Common myeloid progenitor, CD34-positive (primary cell): ENCODE results near the gene UBASH3B.
A peak's percentile ranks its signal among the peaks of the same experiment; 100 is the strongest.

Experiments used
- CTCF ChIA-PET: fragments of 350-600 bp; sonication (Branson Sonifier 250); formaldehyde crosslinking; loops from one replicate; lab custom pipeline; 2021; ENCODE audit warnings: antibody characterized with exemption; lab: Charles Lee
- POLR2A ChIA-PET: fragments of 350-600 bp; sonication (Branson Sonifier 250); formaldehyde crosslinking; loops from one replicate; lab custom pipeline; 2021; ENCODE audit warnings: antibody characterized with exemption; lab: Charles Lee
- DNase-seq, 3 donors: peaks; one replicate each; pipeline versions ENCODE4 v3.0.0 to v3.0.0-alpha.2; 2013
- H3K27ac ChIP-seq, 2 experiments: 1 replicate in 1 of 2; 2 replicates in 1 of 2; pipeline ENCODE4 v1.7.0; 2013; ENCODE audit warnings: inconsistent platforms in 2 of 2, low read length in 2 of 2, mild to moderate bottlenecking in 2 of 2, low read depth in 1 of 2, moderate library complexity in 1 of 2; ENCODE audit not compliant: severe bottlenecking in 2 of 2, insufficient read depth in 1 of 2, poor library complexity in 1 of 2
- H3K27me3 ChIP-seq, 5 experiments: replicated peaks in 2 of 5; 1 replicate in 3 of 5; 2 replicates in 2 of 5; pipeline versions ENCODE4 v1.6.1 to v1.7.0; 2013; ENCODE audit warnings: low read length in 4 of 5, mild to moderate bottlenecking in 2 of 5, moderate library complexity in 2 of 5, inconsistent platforms in 1 of 5; ENCODE audit not compliant: insufficient read depth in 5 of 5, control insufficient read depth in 4 of 5
- H3K36me3 ChIP-seq, 4 experiments: 1 replicate in 2 of 4; 2 replicates in 2 of 4; pipeline versions ENCODE4 v1.6.1 to v1.7.0; 2013; ENCODE audit warnings: low read length in 3 of 4, control low read depth in 1 of 4, mild to moderate bottlenecking in 1 of 4; ENCODE audit not compliant: control insufficient read depth in 4 of 4, insufficient read depth in 4 of 4
- H3K4me1 ChIP-seq, 4 experiments: 1 replicate in 3 of 4; 2 replicates in 1 of 4; pipeline versions ENCODE4 v1.6.1 to v1.7.1; 2013; ENCODE audit warnings: low read length in 3 of 4, mild to moderate bottlenecking in 3 of 4, control low read depth in 1 of 4, inconsistent platforms in 1 of 4, moderate library complexity in 1 of 4; ENCODE audit not compliant: control insufficient read depth in 4 of 4, insufficient read depth in 4 of 4; ENCODE audit errors: control extremely low read depth in 1 of 4
- H3K4me3 ChIP-seq, 7 experiments: 1 replicate in 4 of 7; 2 replicates in 3 of 7; pipeline versions ENCODE4 v1.5.1 to v1.7.0; 2013; ENCODE audit warnings: mild to moderate bottlenecking in 7 of 7, low read length in 6 of 7, moderate library complexity in 6 of 7, inconsistent platforms in 2 of 7, low read depth in 2 of 7, control low read depth in 1 of 7; ENCODE audit not compliant: insufficient read depth in 4 of 7, control insufficient read depth in 1 of 7; ENCODE audit errors: extremely low read depth in 1 of 7
- H3K9me3 ChIP-seq, 5 experiments: 1 replicate in 4 of 5; 2 replicates in 1 of 5; pipeline versions ENCODE4 v1.6.1 to v1.7.1; 2013; ENCODE audit warnings: low read length in 4 of 5, mild to moderate bottlenecking in 2 of 5, inconsistent platforms in 1 of 5, low read depth in 1 of 5, moderate library complexity in 1 of 5; ENCODE audit not compliant: control insufficient read depth in 4 of 5, insufficient read depth in 2 of 5; ENCODE audit errors: control extremely low read depth in 1 of 5
- WGBS: methylation state at CpG from one replicate; pipeline ENCODE4 v1.1.5; 2013; ENCODE audit not compliant: insufficient coverage; 5-methylcytosine and 5-hydroxymethylcytosine counted together

Gene UBASH3B

DNA sequence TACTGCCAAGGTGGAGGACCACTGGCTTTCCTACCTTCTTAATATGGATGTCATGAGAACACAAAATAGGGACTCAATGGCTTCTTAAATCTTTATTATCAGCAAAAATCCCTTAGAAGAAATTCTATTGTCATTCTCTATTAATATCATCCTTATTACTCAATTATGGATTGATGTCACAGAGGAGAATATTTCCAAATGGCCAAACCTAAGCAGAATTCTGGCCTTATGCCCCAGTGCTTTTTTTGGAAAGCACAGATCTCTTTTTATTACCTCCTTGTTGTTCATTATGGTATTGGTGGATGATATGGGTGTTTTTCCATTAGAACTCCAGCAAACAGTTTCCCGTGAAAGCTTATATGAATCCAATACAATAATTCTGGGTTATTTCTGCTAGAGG is 192.7 kb downstream of the UBASH3B start:
- Histone ChIP-seq H3K27me3 (no peaks in the 10 kb centered on the region), H3K36me3 (no peaks in the 10 kb centered on the region), H3K4me1 (peaks cover 15 to 29% (median 21%) of the 10 kb centered on the region in 4 experiments), H3K9me3 (no peaks in the 10 kb centered on the region), H3K4me3 (no peak overlapping the region), H3K27ac (no peak overlapping the region)
- ChIA-PET POLR2A (no interaction called here), CTCF (interaction anchor here (0.6 to 1.6 kb wide), 6 partner anchors 9 to 67 kb away, joined by 3 to 7 read pairs (median 4); no protein-coding TSS in a partner anchor)
- no peak for DNase-seq
- WGBS, result no CpG with 5 or more reads among the region's 1 CpG

DNA sequence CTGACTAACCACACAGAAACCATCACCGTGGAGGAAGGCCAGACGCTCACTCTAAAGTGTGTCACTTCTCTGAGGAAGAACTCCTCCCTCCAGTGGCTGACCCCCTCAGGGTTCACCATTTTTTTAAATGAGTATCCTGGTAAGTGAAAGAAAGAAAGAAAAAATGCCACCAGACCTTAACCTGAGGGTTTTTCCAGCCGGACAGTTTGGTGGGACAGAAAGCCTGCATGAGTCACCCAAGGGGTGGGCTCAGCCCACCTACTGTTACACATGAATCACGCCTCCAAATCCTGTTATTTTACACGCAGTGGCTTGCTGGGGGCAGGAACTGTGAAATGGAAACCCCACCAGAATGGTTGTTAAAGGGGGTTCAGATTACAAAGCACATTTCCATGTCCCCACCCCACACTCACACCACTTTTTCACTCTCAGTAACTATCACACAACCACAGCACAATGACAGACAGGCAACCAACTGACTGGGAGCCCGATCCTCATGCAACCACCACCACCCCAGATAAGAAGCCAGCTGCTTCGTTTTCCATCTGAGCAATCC is 194.6 kb downstream of the UBASH3B start:
- H3K27ac ChIP-seq, result no peak overlapping the region
- WGBS, result 88% methylated on average over 1 of the region's 7 CpGs
- H3K36me3 ChIP-seq, result no peaks in the 10 kb centered on the region
- H3K4me3 ChIP-seq, result no peak overlapping the region
- peaks cover 4 to 14% (median 8%) of the 10 kb centered on the region in 4 experiments for H3K4me1 ChIP-seq
- CTCF ChIA-PET, result interaction anchor here (0.8 to 11.0 kb wide), 8 partner anchors 16 to 215 kb away, joined by 3 to 201 read pairs (median 25); no protein-coding TSS in a partner anchor
- no peaks in the 10 kb centered on the region for H3K9me3 ChIP-seq
- peak in 2 of 3 donors; percentile 42 to 61 for DNase-seq
- H3K27me3 ChIP-seq, result no peaks in the 10 kb centered on the region
- POLR2A ChIA-PET, result no interaction called here

DNA sequence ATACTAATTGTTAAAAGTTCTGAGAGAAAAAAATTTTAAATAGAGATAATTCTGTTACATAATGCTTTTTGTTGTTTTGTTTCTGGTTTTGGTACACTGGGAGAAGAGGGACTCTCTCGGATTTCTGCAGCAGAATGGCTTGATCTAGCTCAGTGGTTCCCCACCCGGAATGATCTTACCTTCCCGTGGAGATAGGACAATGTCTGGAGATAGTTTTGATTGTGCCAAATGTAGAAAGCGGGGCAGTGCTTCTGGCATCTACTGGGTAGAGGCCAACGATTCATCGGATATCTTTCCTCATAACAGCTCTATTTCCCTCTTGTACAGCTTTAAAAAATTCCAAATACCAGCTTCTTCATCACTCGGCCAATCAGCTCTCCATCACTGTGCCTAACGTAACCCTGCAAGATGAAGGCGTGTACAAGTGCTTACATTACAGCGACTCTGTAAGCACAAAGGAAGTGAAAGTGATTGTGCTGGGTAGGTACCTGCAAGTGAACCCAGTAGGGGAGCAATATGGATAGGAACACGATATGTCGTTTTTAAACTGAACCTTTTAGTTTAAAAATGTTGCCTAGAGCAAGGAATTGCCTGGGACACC is 195.9 kb downstream of the UBASH3B start:
- ChIA-PET CTCF (interaction anchor here (0.8 to 11.0 kb wide), 18 partner anchors 12 to 225 kb away, joined by 3 to 201 read pairs (median 5); no protein-coding TSS in a partner anchor), POLR2A (no interaction called here)
- H3K4me1 ChIP-seq, result peaks cover 7 to 23% (median 13%) of the 10 kb centered on the region in 4 experiments
- H3K9me3 ChIP-seq, result no peaks in the 10 kb centered on the region
- no peaks in the 10 kb centered on the region for H3K36me3 ChIP-seq
- no peak for DNase-seq
- no peaks in the 10 kb centered on the region for H3K27me3 ChIP-seq
- WGBS, result 88% methylated on average over 6 of the region's 12 CpGs
- no peak overlapping the region for H3K27ac ChIP-seq
- H3K4me3 ChIP-seq, result no peak overlapping the region

DNA sequence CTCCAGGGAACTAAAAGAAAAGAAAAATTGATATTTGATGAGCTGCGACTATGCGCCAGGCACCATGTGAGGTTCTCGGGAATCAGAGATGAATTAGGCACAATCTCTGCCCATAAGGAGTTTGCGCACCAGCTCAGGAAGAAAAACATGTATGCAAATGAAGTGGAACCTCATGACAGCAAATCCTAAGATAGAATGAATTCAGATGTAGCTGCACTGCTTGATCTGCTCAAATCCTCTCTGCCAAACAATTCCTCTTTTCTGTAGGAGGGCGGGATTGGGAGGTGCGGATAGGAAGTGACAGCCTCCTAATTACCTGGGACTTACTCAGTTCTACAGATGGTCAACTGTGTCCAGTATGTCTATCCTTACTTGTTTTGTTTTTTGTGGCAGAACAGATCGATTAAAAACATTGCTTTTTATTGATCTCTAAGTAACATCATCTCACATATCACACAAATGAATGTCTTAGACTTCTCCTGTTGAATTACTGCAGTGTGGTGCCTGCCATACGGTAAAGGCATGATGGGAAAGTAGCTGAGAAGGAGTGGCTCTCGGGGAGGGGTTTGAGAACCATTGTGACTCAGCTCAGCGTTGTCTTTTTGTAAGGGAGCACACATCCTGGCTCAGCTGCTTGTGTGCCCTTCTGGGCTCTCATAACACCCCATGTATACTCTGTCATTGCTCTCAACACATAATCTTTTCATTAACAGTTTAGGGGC is 196.7 kb downstream of the UBASH3B start:
- H3K4me1 ChIP-seq, result peaks cover 7 to 30% (median 17%) of the 10 kb centered on the region in 4 experiments
- H3K27ac ChIP-seq, result no peak overlapping the region
- H3K4me3 ChIP-seq, result no peak overlapping the region
- H3K9me3 ChIP-seq, result no peaks in the 10 kb centered on the region
- no peaks in the 10 kb centered on the region for H3K36me3 ChIP-seq
- DNase-seq, result no peak
- H3K27me3 ChIP-seq, result no peaks in the 10 kb centered on the region
- ChIA-PET POLR2A (interaction anchor here (1.0 kb wide), 1 partner anchor 19 kb away, joined by 3 read pairs; no protein-coding TSS in a partner anchor), CTCF (interaction anchor here (0.6 to 11.0 kb wide), 27 partner anchors 8 to 246 kb away, joined by 3 to 201 read pairs (median 5); partner anchors contain the start of gene CRTAM)
- WGBS, result 100% methylated on average over 6 of the region's 10 CpGs

DNA sequence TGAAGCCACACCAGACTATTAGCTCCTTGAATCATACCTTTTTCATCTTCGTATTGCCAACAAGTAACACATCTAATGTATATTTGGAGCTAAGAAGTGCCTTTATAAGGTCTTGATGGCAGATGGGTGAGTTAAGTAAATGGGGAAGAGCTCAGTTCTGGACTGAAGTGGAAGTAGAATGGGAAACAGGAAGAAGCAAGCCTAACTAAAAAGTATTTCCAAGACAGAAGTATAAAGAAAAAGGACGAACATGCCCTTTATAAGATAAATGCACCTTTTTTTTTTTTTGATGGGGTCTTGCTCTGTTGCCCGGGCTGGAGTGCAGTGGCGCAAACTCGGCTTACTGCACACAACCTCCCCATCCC is 197.3 kb downstream of the UBASH3B start:
- Histone ChIP-seq H3K9me3 (no peaks in the 10 kb centered on the region), H3K27me3 (no peaks in the 10 kb centered on the region), H3K36me3 (no peaks in the 10 kb centered on the region), H3K4me1 (peaks cover 7 to 35% (median 21%) of the 10 kb centered on the region in 4 experiments), H3K27ac (no peak overlapping the region), H3K4me3 (no peak overlapping the region)
- ChIA-PET POLR2A (interaction anchor here (1.0 kb wide), 1 partner anchor 19 kb away, joined by 3 read pairs; no protein-coding TSS in a partner anchor), CTCF (interaction anchor here (0.6 to 11.0 kb wide), 26 partner anchors 9 to 273 kb away, joined by 3 to 201 read pairs (median 5); partner anchors contain the start of gene CRTAM)
- no CpG with 5 or more reads among the region's 5 CpGs for WGBS
- no peak for DNase-seq

DNA sequence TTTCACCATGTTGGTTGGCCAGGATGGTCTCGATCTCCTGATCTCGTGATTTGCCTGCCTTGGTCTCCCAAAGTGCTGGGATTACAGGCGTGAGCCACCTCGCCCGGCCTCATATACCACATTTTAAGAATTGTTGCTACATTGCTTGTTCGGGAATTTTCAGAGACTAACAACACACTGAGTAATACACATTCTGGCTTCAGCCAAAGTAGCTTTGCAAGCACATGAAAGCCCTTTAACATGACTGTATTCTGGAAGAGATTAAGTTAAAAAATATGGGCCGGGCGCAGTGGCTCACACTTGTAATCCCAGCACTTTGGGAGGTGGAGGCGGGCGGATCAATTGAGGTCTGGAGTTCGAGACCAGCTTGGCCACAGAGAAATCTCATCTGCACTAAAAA is 197.7 kb downstream of the UBASH3B start:
- no peak for DNase-seq
- Histone ChIP-seq H3K27me3 (no peaks in the 10 kb centered on the region), H3K36me3 (no peaks in the 10 kb centered on the region), H3K27ac (no peak overlapping the region), H3K4me1 (peaks cover 7 to 36% (median 21%) of the 10 kb centered on the region in 4 experiments), H3K9me3 (no peaks in the 10 kb centered on the region), H3K4me3 (no peak overlapping the region)
- CTCF ChIA-PET, result interaction anchor here (0.6 to 11.0 kb wide), 26 partner anchors 9 to 273 kb away, joined by 3 to 201 read pairs (median 6); partner anchors contain the start of gene CRTAM
- 100% methylated on average over 3 of the region's 11 CpGs for WGBS
- POLR2A ChIA-PET, result interaction anchor here (1.0 to 1.2 kb wide), 2 partner anchors 20 to 46 kb away, joined by 3 read pairs; no protein-coding TSS in a partner anchor
